ENCODE measurements around the gene CBLN2. TPM values are rescaled to one million over a fixed set of nuclear protein-coding genes. Genes with fewer than 3 reads are reported as not detected.
A peak's percentile ranks its signal among the peaks of the same experiment; 100 is the strongest.

Gene CBLN2
- total RNA-seq, 1 donor from 2014 or later: not detected

- Mint-ChIP-seq H3K27ac (ENCODE audit: unreplicated experiment) (no peak overlapping the region), H3K4me3 (ENCODE audit: unreplicated experiment) (no peak overlapping the region), H3K4me1 (ENCODE audit: unreplicated experiment) (no peaks in the 10 kb centered on the region), H3K9me3 (ENCODE audit: unreplicated experiment) (no peaks in the 10 kb centered on the region), H3K36me3 (ENCODE audit: unreplicated experiment) (no peaks in the 10 kb centered on the region), H3K27me3 (ENCODE audit: unreplicated experiment) (peaks cover 2% of the 10 kb centered on the region)
- TF ChIP-seq CTCF (IDR thresholded peaks at IDR 0.05): no peak
- DNase-seq (ENCODE audit: extremely low spot score, unreplicated experiment): no peak
Observed at GRCh38 chr18:72566290-72566689, 22.1 kb upstream of the CBLN2 start.

- Mint-ChIP-seq H3K27ac (ENCODE audit: unreplicated experiment) (no peak overlapping the region), H3K9me3 (ENCODE audit: unreplicated experiment) (no peaks in the 10 kb centered on the region), H3K36me3 (ENCODE audit: unreplicated experiment) (no peaks in the 10 kb centered on the region), H3K27me3 (ENCODE audit: unreplicated experiment) (peaks cover 13% of the 10 kb centered on the region), H3K4me3 (ENCODE audit: unreplicated experiment) (no peak overlapping the region), H3K4me1 (ENCODE audit: unreplicated experiment) (no peaks in the 10 kb centered on the region)
- DNase-seq (ENCODE audit: extremely low spot score, unreplicated experiment): no peak
- no peak for TF ChIP-seq CTCF (IDR thresholded peaks at IDR 0.05)
Observed at GRCh38 chr18:72555968-72556367, 11.8 kb upstream of the CBLN2 start.

- Mint-ChIP-seq H3K9me3 (ENCODE audit: unreplicated experiment) (no peaks in the 10 kb centered on the region), H3K27ac (ENCODE audit: unreplicated experiment) (no peak overlapping the region), H3K4me3 (ENCODE audit: unreplicated experiment) (no peak overlapping the region), H3K4me1 (ENCODE audit: unreplicated experiment) (no peaks in the 10 kb centered on the region), H3K27me3 (ENCODE audit: unreplicated experiment) (peaks cover 13% of the 10 kb centered on the region), H3K36me3 (ENCODE audit: unreplicated experiment) (no peaks in the 10 kb centered on the region)
- TF ChIP-seq CTCF (IDR thresholded peaks at IDR 0.05): no peak
- DNase-seq (ENCODE audit: extremely low spot score, unreplicated experiment): no peak
Observed at GRCh38 chr18:72555101-72555500, 11.0 kb upstream of the CBLN2 start.

- no peak for DNase-seq (ENCODE audit: extremely low spot score, unreplicated experiment)
- Mint-ChIP-seq H3K27me3 (ENCODE audit: unreplicated experiment) (peaks cover 69% of the 10 kb centered on the region), H3K4me3 (ENCODE audit: unreplicated experiment) (peak overlapping the region; percentile 62), H3K9me3 (ENCODE audit: unreplicated experiment) (no peaks in the 10 kb centered on the region), H3K27ac (ENCODE audit: unreplicated experiment) (no peak overlapping the region), H3K4me1 (ENCODE audit: unreplicated experiment) (peaks cover 18% of the 10 kb centered on the region), H3K36me3 (ENCODE audit: unreplicated experiment) (no peaks in the 10 kb centered on the region)
- no peak for TF ChIP-seq CTCF (IDR thresholded peaks at IDR 0.05)
Observed at GRCh38 chr18:72543357-72544055, 636 bp downstream of the CBLN2 start.

- H3K9me3 Mint-ChIP-seq (ENCODE audit: unreplicated experiment): no peaks in the 10 kb centered on the region
- peak overlapping the region; percentile 62 for H3K4me3 Mint-ChIP-seq (ENCODE audit: unreplicated experiment)
- no peaks in the 10 kb centered on the region for H3K36me3 Mint-ChIP-seq (ENCODE audit: unreplicated experiment)
- no peak for TF ChIP-seq CTCF (IDR thresholded peaks at IDR 0.05)
- peaks cover 18% of the 10 kb centered on the region for H3K4me1 Mint-ChIP-seq (ENCODE audit: unreplicated experiment)
- H3K27me3 Mint-ChIP-seq (ENCODE audit: unreplicated experiment): peaks cover 65% of the 10 kb centered on the region
- no peak for DNase-seq (ENCODE audit: extremely low spot score, unreplicated experiment)
- no peak overlapping the region for H3K27ac Mint-ChIP-seq (ENCODE audit: unreplicated experiment)
Observed at GRCh38 chr18:72542984-72543356, 1.2 kb downstream of the CBLN2 start.
